ENCODE data around the gene ADGRD2.

The ADGRD2 gene

DNA sequence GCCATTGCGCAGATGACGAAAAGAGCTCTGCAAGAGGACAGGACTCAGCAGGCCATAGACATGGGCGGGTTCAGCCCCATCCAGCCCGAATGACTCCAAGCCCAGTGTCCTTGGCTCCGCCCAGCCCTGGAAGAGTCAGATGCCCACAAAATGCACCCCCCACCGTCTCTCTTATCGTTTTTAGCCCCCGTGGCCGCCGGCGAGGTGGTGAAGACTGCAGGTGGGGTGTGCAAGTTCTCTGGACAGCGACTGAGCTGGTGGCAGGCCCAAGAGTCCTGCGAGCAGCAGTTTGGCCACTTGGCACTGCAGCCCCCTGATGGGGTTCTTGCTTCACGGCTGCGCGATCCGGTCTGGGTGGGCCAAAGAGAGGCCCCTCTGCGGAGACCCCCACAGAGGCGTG, 2.1 kb downstream of the ADGRD2 start:
- no CpG with 5 or more reads among the region's 19 CpGs for WGBS (ENCODE audit: extremely low coverage, insufficient coverage, low lambda C conversion rate)
- Histone ChIP-seq H3K9ac (ENCODE audit: low read length) (no peak overlapping the region), H3K23ac (ENCODE audit: low read length) (no peak overlapping the region), H3K18ac (ENCODE audit: low read length) (no peak overlapping the region), H2AK5ac (ENCODE audit: low read length) (no peak overlapping the region), H4K5ac (ENCODE audit: low read length) (no peak overlapping the region), H3K79me1 (ENCODE audit: low read length) (no peaks in the 10 kb centered on the region), H3K36me3 (ENCODE audit: control insufficient read depth, insufficient read depth, low read length) (no peaks in the 10 kb centered on the region), H3K4me2 (ENCODE audit: low read length) (no peak overlapping the region), H4K8ac (ENCODE audit: low read depth, low read length) (no peak overlapping the region), H3K4me1 (ENCODE audit: control insufficient read depth, low read depth, low read length) (peaks cover 7% of the 10 kb centered on the region), H2BK15ac (replicated peaks; ENCODE audit: low read depth) (no peak overlapping the region), H3K56ac (ENCODE audit: low read length) (no peak overlapping the region), H3K4ac (ENCODE audit: low read depth, low read length) (no peak overlapping the region), H3K27ac (ENCODE audit: low read depth, low read length) (no peak overlapping the region), H3K79me2 (ENCODE audit: control insufficient read depth, insufficient read depth, low read length) (no peaks in the 10 kb centered on the region), H3K27me3 (ENCODE audit: insufficient read depth, low read length, poor library complexity) (no peaks in the 10 kb centered on the region), H2BK120ac (ENCODE audit: low read depth, low read length) (no peak overlapping the region), H2BK5ac (ENCODE audit: low read length) (no peak overlapping the region), H3K4me3 (ENCODE audit: low read length) (no peak overlapping the region)
- no peak for DNase-seq

GRCh38 chr9:124452841-124453585, 2.8 kb downstream of the ADGRD2 start:
- H4K8ac ChIP-seq (ENCODE audit: low read depth, low read length): no peak overlapping the region
- no peak overlapping the region for H3K18ac ChIP-seq (ENCODE audit: low read length)
- peak overlapping the region; percentile 47 for H3K9ac ChIP-seq (ENCODE audit: low read length)
- H3K4me3 ChIP-seq (ENCODE audit: low read length): no peak overlapping the region
- DNase-seq: no peak
- H3K79me1 ChIP-seq (ENCODE audit: low read length): no peaks in the 10 kb centered on the region
- peak overlapping the region; percentile 49 for H3K4me2 ChIP-seq (ENCODE audit: low read length)
- H3K27ac ChIP-seq (ENCODE audit: low read depth, low read length): no peak overlapping the region
- H3K56ac ChIP-seq (ENCODE audit: low read length): peak overlapping the region; percentile 69
- no peak overlapping the region for H4K5ac ChIP-seq (ENCODE audit: low read length)
- no peaks in the 10 kb centered on the region for H3K36me3 ChIP-seq (ENCODE audit: control insufficient read depth, insufficient read depth, low read length)
- H2BK120ac ChIP-seq (ENCODE audit: low read depth, low read length): no peak overlapping the region
- no peak overlapping the region for H3K4ac ChIP-seq (ENCODE audit: low read depth, low read length)
- H3K4me1 ChIP-seq (ENCODE audit: control insufficient read depth, low read depth, low read length): peaks cover 7% of the 10 kb centered on the region
- peak overlapping the region; percentile 39 for H3K23ac ChIP-seq (ENCODE audit: low read length)
- H3K27me3 ChIP-seq (ENCODE audit: insufficient read depth, low read length, poor library complexity): no peaks in the 10 kb centered on the region
- no peak overlapping the region for H2BK5ac ChIP-seq (ENCODE audit: low read length)
- WGBS (ENCODE audit: extremely low coverage, insufficient coverage, low lambda C conversion rate): no CpG with 5 or more reads among the region's 85 CpGs
- no peak overlapping the region for H2AK5ac ChIP-seq (ENCODE audit: low read length)
- H3K79me2 ChIP-seq (ENCODE audit: control insufficient read depth, insufficient read depth, low read length): no peaks in the 10 kb centered on the region
- H2BK15ac ChIP-seq (replicated peaks; ENCODE audit: low read depth): no peak overlapping the region

DNA sequence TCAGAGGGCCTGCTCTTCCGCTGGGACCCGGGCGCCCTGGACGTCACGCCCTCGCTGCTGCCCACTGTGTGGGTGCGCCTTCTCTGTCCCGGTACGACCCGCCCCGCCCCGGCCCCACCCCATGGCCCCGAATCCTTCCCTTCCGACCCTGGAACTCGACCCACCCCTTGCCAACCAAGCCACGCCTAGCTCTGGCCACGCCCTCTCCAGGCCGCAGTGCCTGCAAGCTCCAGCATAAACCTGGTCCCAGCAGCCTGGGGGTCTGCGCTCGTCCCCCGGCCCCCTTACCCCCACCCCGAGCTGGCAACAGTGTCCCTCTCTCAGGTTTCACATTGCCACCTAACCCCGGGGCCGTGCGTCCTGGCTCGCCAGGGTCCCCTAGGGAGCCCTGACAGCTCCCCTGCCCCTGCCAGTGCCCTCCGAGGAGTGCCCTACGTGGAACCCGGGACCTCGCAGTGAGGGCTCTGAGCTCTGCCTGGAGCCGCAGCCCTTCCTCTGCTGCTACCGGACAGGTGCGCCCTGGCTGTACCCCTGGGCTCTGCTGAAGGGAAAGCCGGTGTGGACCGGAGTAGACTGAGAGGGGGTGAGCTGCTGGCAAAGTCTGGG, 3.4 kb downstream of the ADGRD2 start:
- no CpG with 5 or more reads among the region's 35 CpGs for WGBS (ENCODE audit: extremely low coverage, insufficient coverage, low lambda C conversion rate)
- Histone ChIP-seq H4K5ac (ENCODE audit: low read length) (no peak overlapping the region), H4K8ac (ENCODE audit: low read depth, low read length) (no peak overlapping the region), H3K36me3 (ENCODE audit: control insufficient read depth, insufficient read depth, low read length) (no peaks in the 10 kb centered on the region), H2BK120ac (ENCODE audit: low read depth, low read length) (no peak overlapping the region), H3K23ac (ENCODE audit: low read length) (no peak overlapping the region), H3K27ac (ENCODE audit: low read depth, low read length) (no peak overlapping the region), H3K18ac (ENCODE audit: low read length) (no peak overlapping the region), H3K56ac (ENCODE audit: low read length) (peak overlapping the region; percentile 69), H2BK15ac (replicated peaks; ENCODE audit: low read depth) (no peak overlapping the region), H3K4me3 (ENCODE audit: low read length) (no peak overlapping the region), H3K4me2 (ENCODE audit: low read length) (peak overlapping the region; percentile 49), H2BK5ac (ENCODE audit: low read length) (no peak overlapping the region), H3K4me1 (ENCODE audit: control insufficient read depth, low read depth, low read length) (peaks cover 7% of the 10 kb centered on the region), H3K9ac (ENCODE audit: low read length) (peak overlapping the region; percentile 47), H3K79me2 (ENCODE audit: control insufficient read depth, insufficient read depth, low read length) (no peaks in the 10 kb centered on the region), H3K27me3 (ENCODE audit: insufficient read depth, low read length, poor library complexity) (no peaks in the 10 kb centered on the region), H2AK5ac (ENCODE audit: low read length) (no peak overlapping the region), H3K79me1 (ENCODE audit: low read length) (no peaks in the 10 kb centered on the region), H3K4ac (ENCODE audit: low read depth, low read length) (no peak overlapping the region)
- DNase-seq: peak; percentile 57

DNA sequence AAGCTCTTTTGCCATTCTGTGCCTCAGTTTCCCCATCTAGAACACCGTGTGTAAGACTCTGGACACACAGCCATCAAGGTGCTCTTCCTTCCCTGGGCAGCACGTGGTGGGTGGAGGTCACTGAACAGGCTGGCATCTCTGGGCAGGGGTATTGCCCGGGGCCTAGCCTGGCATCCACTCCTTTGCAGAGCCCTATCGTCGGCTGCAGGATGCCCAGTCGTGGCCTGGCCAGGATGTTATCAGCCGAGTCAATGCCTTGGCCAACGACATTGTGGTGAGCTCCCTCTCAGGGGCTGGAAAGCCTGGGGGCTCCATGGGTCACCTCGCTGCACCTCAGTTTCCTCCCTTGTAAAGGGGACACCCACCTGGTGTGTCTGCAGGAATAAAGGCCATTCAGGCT, 4.0 kb downstream of the ADGRD2 start:
- Histone ChIP-seq H3K27me3 (ENCODE audit: insufficient read depth, low read length, poor library complexity) (no peaks in the 10 kb centered on the region), H4K8ac (ENCODE audit: low read depth, low read length) (no peak overlapping the region), H3K18ac (ENCODE audit: low read length) (no peak overlapping the region), H3K36me3 (ENCODE audit: control insufficient read depth, insufficient read depth, low read length) (no peaks in the 10 kb centered on the region), H3K9ac (ENCODE audit: low read length) (no peak overlapping the region), H4K5ac (ENCODE audit: low read length) (no peak overlapping the region), H3K27ac (ENCODE audit: low read depth, low read length) (no peak overlapping the region), H3K4me3 (ENCODE audit: low read length) (no peak overlapping the region), H3K79me1 (ENCODE audit: low read length) (no peaks in the 10 kb centered on the region), H3K4ac (ENCODE audit: low read depth, low read length) (no peak overlapping the region), H3K56ac (ENCODE audit: low read length) (no peak overlapping the region), H2BK5ac (ENCODE audit: low read length) (no peak overlapping the region), H2BK120ac (ENCODE audit: low read depth, low read length) (no peak overlapping the region), H3K79me2 (ENCODE audit: control insufficient read depth, insufficient read depth, low read length) (no peaks in the 10 kb centered on the region), H3K4me1 (ENCODE audit: control insufficient read depth, low read depth, low read length) (peaks cover 7% of the 10 kb centered on the region), H3K4me2 (ENCODE audit: low read length) (no peak overlapping the region), H3K23ac (ENCODE audit: low read length) (no peak overlapping the region), H2AK5ac (ENCODE audit: low read length) (no peak overlapping the region), H2BK15ac (replicated peaks; ENCODE audit: low read depth) (no peak overlapping the region)
- no peak for DNase-seq
- WGBS (ENCODE audit: extremely low coverage, insufficient coverage, low lambda C conversion rate): no CpG with 5 or more reads among the region's 9 CpGs

DNA sequence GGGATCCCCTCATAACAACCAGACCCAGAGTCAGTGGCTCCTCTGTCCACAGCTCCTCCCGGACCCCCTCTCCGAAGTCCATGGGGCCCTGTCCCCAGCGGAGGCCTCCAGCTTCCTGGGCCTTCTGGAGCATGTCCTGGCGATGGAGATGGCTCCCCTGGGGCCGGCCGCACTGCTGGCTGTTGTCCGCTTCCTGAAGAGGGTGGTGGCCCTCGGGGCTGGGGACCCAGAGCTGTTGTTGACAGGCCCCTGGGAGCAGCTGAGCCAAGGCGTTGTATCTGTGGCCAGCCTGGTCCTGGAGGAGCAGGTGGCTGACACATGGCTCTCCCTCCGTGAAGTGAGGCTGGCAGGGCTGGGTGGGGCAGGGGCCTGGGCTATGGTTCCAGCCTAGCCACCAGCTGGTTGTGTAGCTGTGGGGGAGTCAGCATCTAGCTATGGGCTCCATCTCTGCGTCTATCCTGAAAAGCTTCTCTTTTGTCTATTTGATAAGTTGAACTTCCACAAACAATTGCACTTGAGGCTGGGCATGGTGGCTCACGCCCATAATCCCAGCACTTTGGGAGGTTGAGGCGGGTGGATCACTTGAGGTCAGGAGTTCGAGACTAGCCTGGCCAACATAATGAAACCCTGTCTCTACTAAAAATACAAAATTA, 4.7 kb downstream of the ADGRD2 start:
- WGBS (ENCODE audit: extremely low coverage, insufficient coverage, low lambda C conversion rate): no CpG with 5 or more reads among the region's 14 CpGs
- no peaks in the 10 kb centered on the region for H3K27me3 ChIP-seq (ENCODE audit: insufficient read depth, low read length, poor library complexity)
- no peak for DNase-seq

More for the DNA sequence above, 4.7 kb downstream of the ADGRD2 start:
- Histone ChIP-seq H4K5ac (ENCODE audit: low read length) (no peak overlapping the region), H3K36me3 (ENCODE audit: control insufficient read depth, insufficient read depth, low read length) (no peaks in the 10 kb centered on the region), H3K79me2 (ENCODE audit: control insufficient read depth, insufficient read depth, low read length) (no peaks in the 10 kb centered on the region), H3K23ac (ENCODE audit: low read length) (no peak overlapping the region), H3K79me1 (ENCODE audit: low read length) (no peaks in the 10 kb centered on the region), H3K9ac (ENCODE audit: low read length) (no peak overlapping the region), H3K4me3 (ENCODE audit: low read length) (no peak overlapping the region), H2BK5ac (ENCODE audit: low read length) (no peak overlapping the region), H3K18ac (ENCODE audit: low read length) (no peak overlapping the region), H3K27ac (ENCODE audit: low read depth, low read length) (no peak overlapping the region), H3K4ac (ENCODE audit: low read depth, low read length) (no peak overlapping the region), H3K4me1 (ENCODE audit: control insufficient read depth, low read depth, low read length) (peaks cover 7% of the 10 kb centered on the region), H2AK5ac (ENCODE audit: low read length) (no peak overlapping the region), H3K4me2 (ENCODE audit: low read length) (no peak overlapping the region), H2BK15ac (replicated peaks; ENCODE audit: low read depth) (no peak overlapping the region), H2BK120ac (ENCODE audit: low read depth, low read length) (no peak overlapping the region), H3K56ac (ENCODE audit: low read length) (no peak overlapping the region), H4K8ac (ENCODE audit: low read depth, low read length) (no peak overlapping the region)

All from mesendoderm (in vitro differentiated cells).